Retinal pigment epithelial cell (primary cell): ENCODE results near the gene ENTPD7.
"Not testable (repeated sequence)": the region's sequence is repeated elsewhere in the genome, so short reads cannot be mapped to it uniquely, and the experiment has no call there.

Source experiments
- DNase-seq: peaks from one replicate; pipeline ENCODE4 v3.0.0-alpha.2; 2010; ENCODE audit warnings: low read depth
- H3K4me3 ChIP-seq: 2 replicates; pipeline ENCODE4 v1.5.1; 2011; ENCODE audit warnings: mild to moderate bottlenecking, low read length, control low read depth, moderate library complexity
- CTCF ChIP-seq: conservative IDR thresholded peaks from 2 replicates; pipeline ENCODE4 v1.5.1; 2011; ENCODE audit warnings: low read depth, low read length, control low read depth, inconsistent platforms

The ENTPD7 gene

GRCh38 chr10:99743841-99744240 lies 84.5 kb downstream of the ENTPD7 start:
- H3K4me3 ChIP-seq: no peak overlapping the region
- no peak for TF ChIP-seq CTCF
- DNase-seq: no peak

- not testable (repeated sequence) for H3K4me3 ChIP-seq, DNase-seq
Measured at GRCh38 chr10:99746166-99746565, 86.9 kb downstream of the ENTPD7 start.

GRCh38 chr10:99748823-99749451 lies 89.6 kb downstream of the ENTPD7 start:
- no peak for DNase-seq
- H3K4me3 ChIP-seq: no peak overlapping the region

GRCh38 chr10:99750641-99751040 lies 91.3 kb downstream of the ENTPD7 start:
- H3K4me3 ChIP-seq: no peak overlapping the region
- DNase-seq: no peak
- TF ChIP-seq CTCF: no peak

More at GRCh38 chr10:99748823-99749451, 89.6 kb downstream of the ENTPD7 start:
- no peak for TF ChIP-seq CTCF

- no peak overlapping the region for H3K4me3 ChIP-seq
- no peak for DNase-seq
- no peak for TF ChIP-seq CTCF
Measured at GRCh38 chr10:99754670-99755069, 95.4 kb downstream of the ENTPD7 start.
